OCI-LY7 (cell line): Measurements from ENCODE around the gene NEK2. TPM values are rescaled to one million over a fixed set of nuclear protein-coding genes. Genes with fewer than 3 reads are reported as not detected.

Experiments used
- BruUV-seq: library from RNA; stranded (reverse); fragments of 400-500 nt; replicated peaks from 2 replicates; lab custom pipeline; 2021; lab: Mats Ljungman, UMichigan
- CTCF ChIA-PET: fragments of 300-600 bp; sonication (Branson Sonifier 250); formaldehyde crosslinking; loops from one replicate; lab custom pipeline; 2022; ENCODE audit warnings: antibody characterized with exemption; ENCODE audit not compliant: unreplicated experiment; lab: Charles Lee
- POLR2A ChIA-PET: fragments of 300-600 bp; sonication (Branson Sonifier 250); formaldehyde crosslinking; loops from one replicate; lab custom pipeline; 2022; ENCODE audit warnings: antibody characterized with exemption; lab: Charles Lee
- DNase-seq: peaks from one replicate; pipeline ENCODE4 v3.0.0-alpha.2; 2015; ENCODE audit warnings: low spot score
- H2AFZ ChIP-seq: fragments of 200-600 bp; sonication (generic), shearing (Covaris generic); 2 replicates; pipeline ENCODE4 v1.6.1; 2014; ENCODE audit warnings: mild to moderate bottlenecking, antibody characterized with exemption, low read length, moderate library complexity
- H3K27ac ChIP-seq: fragments of 200-600 bp; sonication (generic); 2 replicates; pipeline ENCODE4 v1.5.1; 2014; ENCODE audit warnings: mixed run types, low read depth, mild to moderate bottlenecking, moderate library complexity, low read length, inconsistent platforms; ENCODE audit not compliant: poor library complexity, severe bottlenecking
- H3K36me3 ChIP-seq: fragments of 200-600 bp; sonication (generic); 2 replicates; pipeline ENCODE4 v1.6.1; 2014; ENCODE audit warnings: mild to moderate bottlenecking, antibody characterized with exemption, low read length, moderate library complexity, mixed read lengths; ENCODE audit not compliant: insufficient read depth
- H3K4me1 ChIP-seq: fragments of 200-600 bp; sonication (generic); 2 replicates; pipeline ENCODE4 v1.5.1; 2014; ENCODE audit warnings: mild to moderate bottlenecking, low read length; ENCODE audit not compliant: insufficient read depth, poor library complexity, severe bottlenecking
- H3K4me2 ChIP-seq: fragments of 200-600 bp; sonication (generic); 2 replicates; pipeline ENCODE4 v1.6.1; 2014; ENCODE audit warnings: mild to moderate bottlenecking, low read length
- H3K4me3 ChIP-seq: fragments of 200-600 bp; sonication (generic); 2 replicates; pipeline ENCODE4 v1.5.1; 2014; ENCODE audit warnings: mild to moderate bottlenecking, low read depth, low read length; ENCODE audit not compliant: poor library complexity, severe bottlenecking
- H3K79me2 ChIP-seq: fragments of 200-600 bp; sonication (generic); 2 replicates; pipeline ENCODE4 v1.6.1; 2016; ENCODE audit warnings: low read depth, mild to moderate bottlenecking, low read length, moderate library complexity, mixed read lengths; ENCODE audit not compliant: insufficient read depth
- H3K9me2 ChIP-seq: fragments of 200-600 bp; sonication (generic); 2 replicates; pipeline ENCODE4 v1.6.1; 2016; ENCODE audit warnings: mild to moderate bottlenecking, low read length, mixed read lengths; ENCODE audit not compliant: insufficient read depth
- H3K9me3 ChIP-seq: fragments of 200-600 bp; sonication (generic); 2 replicates; pipeline ENCODE4 v1.6.1; 2014; ENCODE audit warnings: mild to moderate bottlenecking, mixed run types, low read length, mixed read lengths
- H4K20me1 ChIP-seq: fragments of 200-600 bp; sonication (generic); 2 replicates; pipeline ENCODE4 v1.6.1; 2014; ENCODE audit warnings: mild to moderate bottlenecking, antibody characterized with exemption, low read length, moderate library complexity, mixed read lengths; ENCODE audit not compliant: insufficient read depth
- EZH2phosphoT487 ChIP-seq: fragments of 200-600 bp; sonication (generic); IDR thresholded peaks from 2 replicates; pipeline ENCODE4 v1.6.1; 2018; ENCODE audit warnings: low read depth, borderline replicate concordance, mild to moderate bottlenecking, mixed run types, antibody characterized with exemption, low read length, moderate library complexity, mixed read lengths
- intact Hi-C: fragments of 100-400 bp; cut with micrococcal nuclease; formaldehyde crosslinking; loops from one replicate; pipeline ENCODE4 v1.10.0; 2022; ENCODE audit not compliant: unreplicated experiment
- total RNA-seq, 2 experiments: library from RNA; depleted of rRNA in 1 of 2; stranded (reverse); fragments of >200 nt in 1 of 2; shearing (Covaris generic) in 1 of 2; gene quantifications; 2 replicates each; pipeline ENCODE4 v1.2.3, GENCODE V29; 2014 to 2022
- TF ChIP-seq, protein P1 (sequence below): fragments of 200-600 bp; sonication (generic); conservative IDR thresholded peaks from 2 replicates; pipeline ENCODE4 v1.5.1; 2014; ENCODE audit warnings: mild to moderate bottlenecking, antibody characterized with exemption, low read length, moderate library complexity, mixed read lengths

NEK2 gene
- total RNA-seq, 2 experiments from 2014 or later, result 55.9 to 69.0 TPM

DNA sequence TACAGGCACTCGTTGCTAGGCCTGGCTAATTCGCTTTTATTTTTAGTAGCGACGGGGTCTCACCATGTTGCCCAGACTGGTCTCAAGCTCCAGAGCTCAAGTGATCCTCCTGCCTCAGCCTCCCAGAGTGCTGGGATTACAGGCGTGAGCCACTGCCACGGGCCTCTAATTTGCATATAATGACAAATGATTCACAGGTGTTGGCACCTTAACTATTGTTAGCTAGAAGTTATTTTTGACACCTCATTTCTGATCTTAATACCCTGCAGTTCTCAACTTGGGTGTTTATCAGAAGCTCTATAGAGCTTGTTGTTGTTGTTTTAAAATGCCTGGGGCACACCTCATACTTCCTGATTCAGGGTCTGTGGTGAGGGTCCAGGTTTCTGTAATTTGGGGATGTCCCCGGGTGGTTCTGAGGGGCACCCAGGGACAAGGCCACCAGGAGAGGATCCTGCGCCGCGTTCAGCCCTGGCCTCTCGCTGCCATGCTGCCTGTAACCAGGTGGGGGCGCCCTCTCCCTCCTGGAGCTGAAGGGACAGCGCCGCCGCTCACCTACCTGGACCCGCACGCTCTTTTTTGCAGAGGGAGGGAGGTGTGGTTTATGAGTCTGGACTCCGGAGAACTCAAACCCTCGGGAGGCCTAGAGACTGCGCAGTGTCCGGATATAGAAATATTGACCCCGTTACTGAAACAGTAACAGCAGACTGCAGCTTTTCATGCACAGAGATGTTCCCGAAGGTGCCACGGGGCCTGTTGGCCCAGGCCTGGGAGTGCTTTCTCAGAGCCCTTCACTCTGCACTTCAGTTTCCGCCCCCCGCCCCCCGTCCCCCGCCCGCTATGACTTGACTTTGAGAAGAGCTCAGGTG lies 23.0 kb upstream of the NEK2 start:
- Histone ChIP-seq H4K20me1 (0 out of 2 replicates have a peak, but pooled peaks cover 5% of the 10 kb centered on the region), H3K4me1 (peaks cover 42% of the 10 kb centered on the region), H3K9me3 (no peaks in the 10 kb centered on the region), H3K4me2 (peak overlapping the region; percentile 73), H3K4me3 (peak overlapping the region; percentile 30), H3K9me2 (no peaks in the 10 kb centered on the region), H3K79me2 (no peaks in the 10 kb centered on the region), H2AFZ (peak overlapping the region; percentile 83; the same call in 1 of the 2 replicates), H3K27ac (peak overlapping the region; percentile 22), H3K36me3 (no peaks in the 10 kb centered on the region)
- ChIA-PET CTCF (interaction anchor here (0.5 to 2.1 kb wide), 11 partner anchors 9 to 759 kb away, joined by 3 to 9 read pairs (median 4); partner anchors contain the start of genes DTL and INTS7), POLR2A (interaction anchor here (0.7 to 2.5 kb wide), 7 partner anchors 10 to 338 kb away, joined by 3 to 13 read pairs (median 3); partner anchors contain the start of genes DTL and INTS7)
- intact Hi-C loops, result loop anchor here (1.0 to 5.0 kb wide), 4 partner anchors 132 to 589 kb away; partner anchors contain the start of genes DTL, INTS7, LPGAT1 and PPP2R5A
- peak; percentile 75 for DNase-seq
- no TSS peak for BruUV-seq
- TF ChIP-seq, protein P1, sequence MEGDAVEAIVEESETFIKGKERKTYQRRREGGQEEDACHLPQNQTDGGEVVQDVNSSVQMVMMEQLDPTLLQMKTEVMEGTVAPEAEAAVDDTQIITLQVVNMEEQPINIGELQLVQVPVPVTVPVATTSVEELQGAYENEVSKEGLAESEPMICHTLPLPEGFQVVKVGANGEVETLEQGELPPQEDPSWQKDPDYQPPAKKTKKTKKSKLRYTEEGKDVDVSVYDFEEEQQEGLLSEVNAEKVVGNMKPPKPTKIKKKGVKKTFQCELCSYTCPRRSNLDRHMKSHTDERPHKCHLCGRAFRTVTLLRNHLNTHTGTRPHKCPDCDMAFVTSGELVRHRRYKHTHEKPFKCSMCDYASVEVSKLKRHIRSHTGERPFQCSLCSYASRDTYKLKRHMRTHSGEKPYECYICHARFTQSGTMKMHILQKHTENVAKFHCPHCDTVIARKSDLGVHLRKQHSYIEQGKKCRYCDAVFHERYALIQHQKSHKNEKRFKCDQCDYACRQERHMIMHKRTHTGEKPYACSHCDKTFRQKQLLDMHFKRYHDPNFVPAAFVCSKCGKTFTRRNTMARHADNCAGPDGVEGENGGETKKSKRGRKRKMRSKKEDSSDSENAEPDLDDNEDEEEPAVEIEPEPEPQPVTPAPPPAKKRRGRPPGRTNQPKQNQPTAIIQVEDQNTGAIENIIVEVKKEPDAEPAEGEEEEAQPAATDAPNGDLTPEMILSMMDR, result peak; percentile 99
- TF ChIP-seq EZH2phosphoT487, result no peak

DNA sequence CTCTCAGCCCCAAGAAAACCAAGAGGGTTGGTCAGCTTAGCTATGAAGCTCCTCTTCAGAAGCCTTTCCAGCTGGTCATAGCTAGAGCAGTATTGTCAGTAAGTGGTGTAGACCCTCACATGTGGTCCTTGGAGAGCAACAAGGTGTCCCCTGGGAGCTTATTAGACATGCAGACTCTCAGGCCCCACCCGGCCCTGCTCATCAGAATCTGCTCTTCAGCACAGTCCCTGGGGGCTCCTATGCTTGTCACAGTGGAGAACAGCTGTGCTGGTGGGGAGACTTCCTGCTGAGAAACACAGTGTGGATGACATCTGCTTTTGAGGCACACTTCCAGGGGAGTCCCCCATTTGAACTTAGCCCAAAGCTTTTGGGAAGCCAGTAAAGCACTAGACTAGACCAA lies 21.9 kb upstream of the NEK2 start:
- CTCF ChIA-PET, result interaction anchor here (0.6 to 1.4 kb wide), 4 partner anchors 10 to 760 kb away, joined by 3 to 4 read pairs (median 3); no protein-coding TSS in a partner anchor
- no peak overlapping the region for H2AFZ ChIP-seq
- H3K9me3 ChIP-seq, result no peaks in the 10 kb centered on the region
- no peak overlapping the region for H3K4me3 ChIP-seq
- peak; percentile 97 for DNase-seq
- H3K4me2 ChIP-seq, result peak overlapping the region; percentile 61
- H3K79me2 ChIP-seq, result no peaks in the 10 kb centered on the region
- H4K20me1 ChIP-seq, result 0 out of 2 replicates have a peak, but pooled peaks cover 5% of the 10 kb centered on the region
- TF ChIP-seq EZH2phosphoT487, result no peak
- TF ChIP-seq, protein P1, result no peak
- peaks cover 42% of the 10 kb centered on the region for H3K4me1 ChIP-seq
- POLR2A ChIA-PET, result interaction anchor here (0.9 to 2.5 kb wide), 3 partner anchors 12 to 334 kb away, joined by 3 to 13 read pairs (median 4); no protein-coding TSS in a partner anchor
- peak overlapping the region; percentile 15 for H3K27ac ChIP-seq
- H3K9me2 ChIP-seq, result no peaks in the 10 kb centered on the region
- H3K36me3 ChIP-seq, result no peaks in the 10 kb centered on the region
- intact Hi-C loops, result loop anchor here (1.0 to 5.0 kb wide), 3 partner anchors 16 to 590 kb away; partner anchors contain the start of gene PPP2R5A
- no TSS peak for BruUV-seq
